ENCODE results near the gene ZNF524.
"Not testable (repeated sequence)": the region's sequence is repeated elsewhere in the genome, so short reads cannot be mapped to it uniquely, and the experiment has no call there.

ZNF524 gene

DNA sequence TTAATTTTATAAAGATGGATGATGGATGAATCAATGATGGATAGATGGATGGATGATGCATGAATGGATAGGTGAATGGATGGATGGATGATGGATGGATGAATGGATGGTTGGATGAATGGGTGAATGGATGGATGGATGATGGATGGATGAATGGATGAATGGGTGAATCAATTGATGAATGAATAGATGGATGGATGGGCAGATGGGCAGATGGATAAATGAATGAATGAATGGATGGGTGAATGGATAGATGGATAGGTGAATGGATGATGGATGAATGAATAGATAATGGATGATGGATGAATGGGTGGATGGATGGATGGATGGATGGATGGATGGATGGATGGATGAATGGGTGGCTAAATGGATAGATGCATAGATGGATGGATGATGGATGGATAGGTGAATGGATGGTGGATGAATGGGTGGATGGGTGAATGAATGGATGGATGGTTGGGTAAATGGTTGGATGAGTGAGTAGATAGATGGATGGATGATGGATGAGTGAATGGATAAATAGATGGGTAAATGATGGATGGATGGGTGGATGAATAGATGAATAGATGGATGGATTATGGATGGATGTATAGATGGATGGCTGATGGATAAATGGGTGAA, 32.3 kb upstream of the ZNF524 start:
- FAIRE-seq, result no peak
- no peak for DNase-seq (ENCODE audit: insufficient read length)
- TF ChIP-seq POLR2A (IDR thresholded peaks at IDR 0.05; ENCODE audit: low read depth, low read length) (no peak), POLR2AphosphoS5 (IDR thresholded peaks at IDR 0.05; ENCODE audit: low read depth, low read length) (no peak), TAF1 (IDR thresholded peaks at IDR 0.05; ENCODE audit: borderline replicate concordance, low read depth, low read length) (no peak)

DNA sequence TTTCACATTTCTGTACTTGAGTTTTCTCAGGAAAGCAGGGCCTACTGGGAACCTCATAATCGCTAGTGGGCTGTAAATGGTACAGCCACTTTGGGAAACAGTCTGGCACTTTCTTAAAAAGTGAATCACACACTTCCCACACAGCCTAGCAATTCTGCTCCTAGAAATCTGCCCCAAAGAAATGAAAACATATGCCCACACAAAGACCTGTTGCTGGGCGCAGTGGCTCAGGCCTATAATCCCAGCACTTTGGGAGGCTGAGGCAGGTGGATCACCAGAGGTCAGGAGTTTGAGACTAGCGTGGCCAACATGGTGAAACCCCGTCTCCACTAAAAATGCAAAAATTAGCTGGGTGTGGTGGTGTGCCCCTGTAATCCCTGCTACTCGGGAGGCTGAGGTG, 30.6 kb upstream of the ZNF524 start:
- not testable (repeated sequence) for FAIRE-seq

DNA sequence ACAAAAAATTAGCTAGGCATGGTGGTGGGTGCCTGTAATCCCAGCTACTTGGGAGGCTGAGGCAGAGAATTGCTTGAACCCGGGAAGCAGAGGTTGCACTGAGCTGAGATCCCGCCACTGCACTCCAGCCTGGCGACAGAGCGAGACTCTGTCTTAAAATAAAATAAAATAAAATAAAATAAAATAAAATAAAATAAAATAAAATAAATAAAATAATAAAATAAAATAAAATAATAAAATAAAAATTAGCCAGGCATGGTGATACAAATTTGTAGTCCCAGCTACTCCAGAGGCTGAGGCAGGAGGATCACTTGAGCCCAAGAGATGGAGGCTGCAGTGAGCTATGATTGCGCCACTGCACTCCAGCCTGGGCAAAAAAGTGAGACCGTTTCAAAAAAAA, 26.2 kb upstream of the ZNF524 start:
- not testable (repeated sequence) for FAIRE-seq

More for the DNA sequence above, 30.6 kb upstream of the ZNF524 start:
- not testable (repeated sequence) for DNase-seq (ENCODE audit: insufficient read length)

DNA sequence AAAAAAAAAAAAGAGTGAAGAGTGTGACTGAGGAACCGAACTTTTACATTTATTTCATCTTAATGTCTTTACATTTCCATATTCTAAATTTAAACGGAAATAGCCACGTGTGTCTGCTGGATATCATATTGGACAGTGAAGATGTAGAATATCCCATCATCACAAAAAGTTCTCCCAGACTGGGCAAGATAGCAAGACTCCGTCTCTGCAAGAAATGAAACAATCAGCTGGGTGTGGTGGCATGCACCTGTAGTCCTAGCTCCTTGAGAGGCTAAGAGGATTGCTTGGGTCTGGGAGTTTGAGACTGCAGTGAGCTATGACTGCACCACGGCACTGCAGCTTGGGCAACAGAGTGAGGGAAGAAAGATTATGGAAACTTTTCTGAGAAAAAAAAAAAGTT, 23.3 kb upstream of the ZNF524 start:
- DNase-seq (ENCODE audit: insufficient read length) (no peak), FAIRE-seq (no peak)
- TF ChIP-seq POLR2AphosphoS5 (IDR thresholded peaks at IDR 0.05; ENCODE audit: low read depth, low read length) (no peak), TAF1 (IDR thresholded peaks at IDR 0.05; ENCODE audit: borderline replicate concordance, low read depth, low read length) (no peak), POLR2A (IDR thresholded peaks at IDR 0.05; ENCODE audit: low read depth, low read length) (no peak)

More for the DNA sequence above, 26.2 kb upstream of the ZNF524 start:
- DNase-seq (ENCODE audit: insufficient read length), result not testable (repeated sequence)

DNA sequence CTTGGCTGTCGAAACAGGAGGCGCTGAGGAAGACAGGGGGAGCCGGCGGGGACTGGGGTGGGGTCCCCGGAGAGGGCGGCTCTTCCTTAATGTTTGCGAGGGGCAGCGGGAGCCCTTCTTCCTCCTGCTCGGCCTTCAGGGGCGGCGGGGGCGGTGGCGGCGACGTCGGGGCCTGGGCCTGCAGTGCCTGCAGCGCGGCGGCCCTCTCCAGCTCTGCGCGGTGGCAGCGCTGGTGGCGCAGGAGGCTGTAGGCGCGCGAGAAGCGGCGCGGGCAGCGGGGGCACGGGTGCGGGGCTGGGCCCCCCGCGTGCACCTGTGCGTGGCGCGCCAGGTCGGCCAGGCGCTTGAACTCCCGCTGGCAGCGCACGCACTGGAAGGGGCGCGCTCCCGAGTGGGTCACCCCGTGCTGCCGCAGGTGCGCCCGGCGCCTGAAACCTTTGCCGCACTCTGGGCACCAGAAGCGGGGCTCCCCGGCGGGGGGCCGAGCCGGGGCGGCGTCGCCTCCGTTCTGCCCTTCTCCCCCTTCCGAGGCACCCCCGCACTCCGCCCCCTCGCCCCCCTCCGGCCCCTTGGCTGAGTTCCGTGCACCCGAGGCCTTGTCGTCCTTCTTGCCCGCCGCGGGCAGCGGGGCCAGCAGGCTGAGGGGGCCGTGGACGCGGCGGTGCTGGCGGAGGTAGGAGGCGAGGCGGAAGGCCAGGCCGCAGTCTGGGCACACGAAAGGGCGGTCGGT, 21.9 kb upstream of the ZNF524 start:
- TF ChIP-seq POLR2AphosphoS5 (IDR thresholded peaks at IDR 0.05; ENCODE audit: low read depth, low read length) (no peak), TAF1 (IDR thresholded peaks at IDR 0.05; ENCODE audit: borderline replicate concordance, low read depth, low read length) (no peak), POLR2A (IDR thresholded peaks at IDR 0.05; ENCODE audit: low read depth, low read length) (no peak)
- no peak for DNase-seq (ENCODE audit: insufficient read length)
- FAIRE-seq, result no peak

DNA sequence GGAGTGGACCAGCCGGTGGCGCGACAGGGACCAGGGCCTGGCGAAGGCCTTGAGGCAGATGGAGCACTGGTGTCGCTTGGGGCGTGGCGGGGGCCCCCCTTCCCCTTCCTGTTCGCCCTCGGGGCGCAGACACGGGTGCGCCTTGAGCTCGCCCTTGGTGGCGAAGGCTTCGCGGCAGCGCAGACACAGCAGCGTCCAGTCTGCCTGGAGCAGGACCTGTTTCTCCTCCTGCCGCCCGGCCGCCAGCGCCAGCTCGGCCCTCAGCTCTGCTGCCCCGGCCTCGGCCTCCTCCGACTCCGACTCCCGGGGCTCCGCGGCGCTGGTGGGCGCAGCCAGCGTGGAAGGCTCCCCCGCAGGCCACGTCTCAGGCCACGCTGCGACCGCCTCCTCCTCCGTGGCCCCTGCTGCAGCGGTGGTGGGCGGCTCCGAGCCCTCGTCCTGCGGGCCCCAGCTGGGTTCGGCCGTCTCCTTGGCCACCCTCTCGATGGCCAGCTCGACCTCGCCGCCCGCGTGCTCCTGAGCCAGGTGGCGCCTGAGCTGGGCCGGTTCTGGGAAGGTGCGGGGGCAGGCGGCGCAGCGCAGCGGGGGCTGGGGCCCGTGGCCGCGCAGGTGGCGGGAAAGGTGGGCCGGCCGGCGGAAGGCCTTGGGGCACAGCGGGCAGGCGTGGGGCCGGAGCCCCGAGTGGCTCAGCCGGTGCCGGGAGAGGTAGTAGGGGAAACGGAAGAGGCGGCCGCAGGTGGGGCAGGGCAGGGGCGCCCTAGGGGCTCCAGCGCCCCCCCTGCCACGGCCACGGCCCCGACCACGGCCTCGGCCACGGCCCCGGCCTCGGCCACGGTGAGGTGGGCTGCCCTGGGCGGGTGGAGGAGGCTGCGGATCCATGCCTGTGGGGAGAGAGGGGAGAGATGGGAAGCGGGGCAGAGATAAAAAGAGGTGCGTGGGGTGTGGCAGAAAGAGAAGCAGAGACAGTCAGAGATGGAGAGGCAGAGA, 21.0 kb upstream of the ZNF524 start:
- TF ChIP-seq TAF1 (IDR thresholded peaks at IDR 0.05; ENCODE audit: borderline replicate concordance, low read depth, low read length) (no peak), POLR2A (IDR thresholded peaks at IDR 0.05; ENCODE audit: low read depth, low read length) (no peak), POLR2AphosphoS5 (IDR thresholded peaks at IDR 0.05; ENCODE audit: low read depth, low read length) (no peak)
- FAIRE-seq (no peak), DNase-seq (ENCODE audit: insufficient read length) (no peak)

DNA sequence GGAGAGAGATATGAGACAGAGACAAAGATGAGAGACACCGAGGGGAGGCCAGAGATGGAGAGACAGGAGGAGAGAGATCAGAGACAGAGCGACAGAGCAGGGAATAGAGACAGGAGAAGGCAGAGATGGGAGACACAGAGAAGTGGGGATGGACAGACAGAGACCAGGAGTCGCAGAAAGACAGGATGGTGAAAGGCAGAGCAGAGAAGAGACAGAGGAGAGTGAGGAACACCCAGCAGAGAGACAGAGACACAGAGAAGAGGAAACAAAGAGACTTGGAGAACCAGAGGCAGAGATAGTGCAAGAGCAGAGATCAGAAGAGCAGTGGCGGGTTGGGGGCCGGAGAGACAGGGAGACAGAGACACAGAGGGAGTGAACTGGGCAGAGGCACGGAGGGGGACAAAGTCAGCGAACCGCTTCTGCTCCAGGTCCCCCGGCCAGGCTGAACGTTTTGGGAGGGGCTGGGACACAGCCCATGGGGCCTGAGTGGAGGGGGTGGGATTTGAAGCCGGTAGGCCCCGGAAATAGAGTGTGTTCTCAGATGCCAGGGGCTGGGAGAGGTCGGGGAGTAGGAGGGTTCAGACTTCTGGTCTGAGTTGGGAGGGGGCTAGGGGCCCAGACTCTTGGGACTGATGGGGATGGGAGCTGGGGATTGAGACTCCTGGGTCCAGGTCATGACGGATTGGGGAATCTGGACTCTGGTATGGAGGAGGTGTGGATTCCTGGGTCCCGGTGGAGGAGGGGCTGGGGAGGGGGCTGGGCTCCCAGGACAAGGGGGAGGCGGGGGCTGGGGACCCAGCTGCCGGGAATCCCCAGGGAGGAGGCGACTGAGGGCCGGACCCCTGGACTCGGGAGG, 20.1 kb upstream of the ZNF524 start:
- TF ChIP-seq TAF1 (IDR thresholded peaks at IDR 0.05; ENCODE audit: borderline replicate concordance, low read depth, low read length), result no peak
- no peak for TF ChIP-seq POLR2A (IDR thresholded peaks at IDR 0.05; ENCODE audit: low read depth, low read length)
- no peak for TF ChIP-seq POLR2AphosphoS5 (IDR thresholded peaks at IDR 0.05; ENCODE audit: low read depth, low read length)
- DNase-seq (ENCODE audit: insufficient read length) (no peak), FAIRE-seq (no peak)

DNA sequence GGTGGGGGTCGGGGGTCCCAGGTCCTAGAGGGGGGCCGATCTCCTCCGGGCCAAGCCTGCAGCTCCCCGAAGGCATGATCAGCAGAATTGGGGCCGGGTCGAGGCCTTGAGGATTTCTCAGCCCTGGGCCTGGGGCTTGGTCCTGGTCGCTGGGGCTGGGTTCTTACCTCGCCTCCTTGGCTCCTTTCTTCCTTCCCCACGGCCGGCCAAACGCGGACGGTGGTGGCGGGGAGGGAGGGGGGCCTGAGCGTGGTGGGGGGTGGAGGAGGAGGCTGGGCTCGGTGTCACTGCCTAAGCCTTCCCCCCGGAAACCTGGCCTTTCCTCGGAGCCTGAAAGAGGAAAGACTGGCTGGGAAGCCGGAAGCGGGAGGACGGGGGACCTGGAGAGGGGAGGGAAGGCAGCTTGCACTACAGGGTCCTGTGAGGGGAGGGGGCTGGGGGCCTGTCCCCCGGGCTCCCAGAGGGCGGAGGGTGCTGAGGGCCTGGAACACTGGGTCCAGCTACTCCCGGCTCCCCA, 19.4 kb upstream of the ZNF524 start, which contains the start of gene ZNF579:
TSS of gene ZNF579 (minus strand) at position 221 of the 517 bp plus-strand sequence. CDS start 1,209 bp downstream, outside the sequence.
- no peak for FAIRE-seq

DNA sequence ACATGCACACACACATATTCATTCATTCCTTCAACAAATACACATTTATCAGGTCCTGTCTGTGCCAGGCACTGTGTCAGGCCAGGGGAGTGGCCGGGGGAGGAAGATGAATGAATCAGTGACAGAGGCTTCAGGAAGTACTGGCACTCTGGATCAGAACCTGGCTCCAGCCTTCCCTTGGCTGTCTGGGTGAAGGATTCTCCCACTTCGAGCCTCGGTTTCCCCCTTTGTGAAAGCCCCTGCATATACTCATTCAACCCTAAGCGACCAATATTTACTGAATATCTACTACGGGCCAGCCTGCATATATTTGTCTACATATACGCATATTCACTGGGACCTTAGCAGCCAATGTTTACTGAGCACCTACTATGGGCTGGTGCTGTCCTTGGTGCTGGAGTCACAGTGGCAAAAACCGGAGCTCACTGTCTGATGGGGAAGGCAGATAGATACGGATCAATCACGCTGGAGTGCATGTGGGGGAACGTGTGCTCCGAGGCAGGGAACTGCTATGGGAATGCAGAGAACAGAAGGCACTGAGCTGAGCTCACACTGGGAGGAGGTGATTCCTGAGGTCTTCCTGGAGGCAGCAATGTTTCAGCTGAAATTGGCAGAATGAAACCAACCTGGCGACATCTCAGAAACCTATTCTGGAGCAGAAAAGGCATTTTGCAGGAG, 18.8 kb upstream of the ZNF524 start:
- no peak for FAIRE-seq
- no peak for TF ChIP-seq POLR2AphosphoS5 (IDR thresholded peaks at IDR 0.05; ENCODE audit: low read depth, low read length)
- TF ChIP-seq TAF1 (IDR thresholded peaks at IDR 0.05; ENCODE audit: borderline replicate concordance, low read depth, low read length), result no peak
- TF ChIP-seq POLR2A (IDR thresholded peaks at IDR 0.05; ENCODE audit: low read depth, low read length), result no peak
- DNase-seq (ENCODE audit: insufficient read length), result no peak

More for the DNA sequence above, 19.4 kb upstream of the ZNF524 start, which contains the start of gene ZNF579:
- TF ChIP-seq TAF1 (IDR thresholded peaks at IDR 0.05; ENCODE audit: borderline replicate concordance, low read depth, low read length) (no peak), POLR2A (IDR thresholded peaks at IDR 0.05; ENCODE audit: low read depth, low read length) (peak; percentile 58; the same call in 1 of the 2 replicates), POLR2AphosphoS5 (IDR thresholded peaks at IDR 0.05; ENCODE audit: low read depth, low read length) (peak; percentile 39; the same call in 1 of the 2 replicates)
- peak; percentile 82 for DNase-seq (ENCODE audit: insufficient read length)

DNA sequence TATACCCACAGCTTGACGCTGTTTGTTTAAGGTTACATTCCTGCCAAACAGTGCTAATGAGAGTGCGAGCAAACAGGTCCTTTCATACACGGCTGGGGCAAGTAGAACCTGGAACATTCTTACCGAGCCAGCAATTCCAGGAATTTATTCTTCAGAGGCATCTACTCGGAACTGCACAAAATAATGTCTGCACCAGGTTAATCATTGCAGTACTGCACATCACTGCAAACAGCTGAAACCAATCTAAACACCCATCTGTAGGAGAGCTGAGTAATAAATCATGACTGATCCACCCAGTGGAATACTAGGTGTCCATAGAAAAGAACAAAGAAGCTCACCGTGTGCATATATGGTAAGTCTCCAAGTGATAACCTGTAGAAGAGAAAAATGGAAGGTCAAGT, 18.3 kb upstream of the ZNF524 start:
- DNase-seq (ENCODE audit: insufficient read length) (no peak), FAIRE-seq (no peak)
- TF ChIP-seq TAF1 (IDR thresholded peaks at IDR 0.05; ENCODE audit: borderline replicate concordance, low read depth, low read length), result no peak
- no peak for TF ChIP-seq POLR2AphosphoS5 (IDR thresholded peaks at IDR 0.05; ENCODE audit: low read depth, low read length)
- TF ChIP-seq POLR2A (IDR thresholded peaks at IDR 0.05; ENCODE audit: low read depth, low read length), result no peak

DNA sequence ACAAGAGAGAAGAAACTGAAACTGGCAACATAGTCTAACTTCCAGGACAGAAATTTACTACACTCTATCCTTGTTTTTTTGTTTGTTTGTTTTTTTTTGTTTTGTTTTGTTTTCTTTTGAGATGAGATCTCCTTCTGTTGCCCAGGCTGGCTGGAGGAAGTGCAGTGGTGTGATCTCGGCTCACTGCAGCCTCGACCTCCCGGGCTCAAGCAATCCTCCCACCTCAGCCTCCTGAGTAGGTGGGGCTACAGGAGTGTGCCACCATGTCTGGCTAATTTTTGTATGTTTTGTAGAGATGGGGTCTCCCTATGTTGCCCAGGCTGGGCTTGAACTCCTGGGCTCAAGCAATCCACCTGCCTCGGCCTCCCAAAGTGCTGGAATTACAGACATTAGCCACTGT, 17.8 kb upstream of the ZNF524 start:
- not testable (repeated sequence) for FAIRE-seq; DNase-seq (ENCODE audit: insufficient read length)

DNA sequence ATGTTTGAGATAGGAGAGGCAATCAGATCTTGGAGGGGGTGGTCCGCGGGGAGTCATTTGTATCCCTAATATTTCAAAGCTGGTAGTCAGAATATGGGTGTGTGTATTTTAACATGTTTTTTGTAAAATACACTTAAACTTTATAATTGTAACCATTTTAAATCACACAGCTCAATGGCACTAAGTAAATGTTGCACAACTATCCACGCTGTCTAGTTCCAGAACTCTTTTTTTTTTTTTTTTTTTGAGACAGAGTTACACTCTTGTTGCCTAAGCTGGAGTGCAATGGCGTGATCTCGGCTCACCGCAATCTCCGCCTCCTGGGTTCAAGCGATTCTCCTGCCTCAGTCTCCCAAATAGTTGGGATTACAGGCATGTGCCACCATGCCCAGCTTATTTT, 16.2 kb upstream of the ZNF524 start:
- not testable (repeated sequence) for FAIRE-seq; DNase-seq (ENCODE audit: insufficient read length)

All from GM12892 (cell line).